K562 treated with DMSO at 1 percent for 24 hours (cell line): ENCODE measurements around the gene TEX48. TPM values are rescaled to one million over a fixed set of nuclear protein-coding genes. Genes with fewer than 3 reads are reported as not detected.

Source experiments
- total RNA-seq: library from RNA; unstranded; fragments of 300-600 nt; gene quantifications from 2 replicates; pipeline ENCODE4 v1.2.3, GENCODE V29; 2022; ENCODE audit warnings: low read depth; ENCODE audit not compliant: insufficient read depth

TEX48 gene, protein sequence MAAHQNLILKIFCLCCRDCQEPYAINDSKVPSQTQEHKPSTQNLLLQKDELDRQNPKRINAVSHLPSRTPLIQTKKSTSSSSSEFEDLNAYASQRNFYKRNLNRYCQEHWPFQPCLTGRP
- total RNA-seq: not detected in 2 replicates

DNA sequence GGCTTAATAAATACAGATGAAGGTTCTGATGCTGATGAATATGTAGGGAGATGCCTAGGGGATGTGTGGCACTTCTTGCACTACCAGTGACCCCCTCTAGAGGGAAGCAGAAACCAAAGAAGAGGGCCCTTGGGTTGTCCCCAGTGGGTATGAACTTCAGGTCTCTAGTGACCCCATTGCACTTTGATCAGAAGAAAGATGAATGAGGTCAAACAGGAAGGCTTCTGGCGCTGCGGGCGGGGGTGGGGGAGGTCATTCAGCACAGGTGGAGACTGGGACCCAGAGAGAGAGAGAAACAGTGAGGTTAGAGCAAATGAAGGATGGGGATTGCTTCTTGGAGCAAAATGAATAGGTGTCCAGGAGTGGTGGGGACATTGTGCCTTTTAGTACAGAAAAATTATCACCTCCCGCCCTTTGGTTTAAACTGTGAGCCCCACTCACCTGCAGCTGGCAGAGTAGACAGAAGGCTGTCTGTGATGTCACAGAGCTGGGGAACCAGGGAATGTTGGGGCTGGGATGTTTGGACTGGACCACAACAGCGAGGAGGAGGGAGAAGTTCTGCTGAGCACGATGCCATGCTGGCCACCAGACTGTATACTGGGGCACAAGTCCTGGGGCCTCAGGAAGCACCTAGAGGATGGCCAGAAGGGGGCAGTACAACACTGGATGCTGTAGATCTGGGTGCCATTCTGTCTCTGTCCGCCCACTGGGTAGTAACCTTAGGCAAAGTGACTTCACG lies at the start of gene TEX48:
TEX48 (minus strand) TSS at position 599 of the 739 bp plus-strand sequence. CDS start 10,469 bp downstream, outside the sequence.

GRCh38 chr9:114657705-114658104 lies 24.3 kb downstream of the TEX48 start, which contains the start of gene TEX53:
TEX53 (minus strand) TSS chr9:114657805; CDS start chr9:114657774, 31 bp downstream.

Other genes starting within 250 kb of the TEX48 start
- gene WHRN, start 176.7 kb downstream of the TEX48 start, total RNA-seq: 20.2 and 22.7 TPM in 2 replicates
- gene ATP6V1G1, start 94.4 kb downstream of the TEX48 start, total RNA-seq: 83.4 and 96.9 TPM in 2 replicates
- gene TMEM268, start 70.9 kb downstream of the TEX48 start, total RNA-seq: 12.3 and 16.2 TPM in 2 replicates
- not detected in 2 replicates for gene TEX53, start 24.4 kb downstream of the TEX48 start, total RNA-seq
- not detected in 2 replicates for gene TNFSF15, start 123.8 kb upstream of the TEX48 start, total RNA-seq
- gene TNFSF8, start 248.4 kb upstream of the TEX48 start, total RNA-seq: not detected in 2 replicates